Mesendoderm (in vitro differentiated cells): ENCODE data around the gene RNGTT.
"Not testable (repeated sequence)": the region's sequence is repeated elsewhere in the genome, so short reads cannot be mapped to it uniquely, and the experiment has no call there.

Source experiments
- DNase-seq: peaks from one replicate; pipeline ENCODE4 v3.0.0; 2013
- H2AK5ac ChIP-seq: 2 replicates; pipeline ENCODE4 v1.6.1; 2013; ENCODE audit warnings: low read length, inconsistent platforms
- H2BK120ac ChIP-seq: 2 replicates; pipeline ENCODE4 v1.6.1; 2013; ENCODE audit warnings: low read depth, mild to moderate bottlenecking, low read length, moderate library complexity, mixed read lengths
- H2BK15ac ChIP-seq: replicated peaks from 2 replicates; pipeline ENCODE4 v1.6.1; 2013; ENCODE audit warnings: low read depth, mild to moderate bottlenecking, moderate library complexity
- H2BK5ac ChIP-seq: 2 replicates; pipeline ENCODE4 v1.6.1; 2013; ENCODE audit warnings: low read length, inconsistent platforms
- H3K18ac ChIP-seq: 2 replicates; pipeline ENCODE4 v1.6.1; 2013; ENCODE audit warnings: mild to moderate bottlenecking, low read length, mixed read lengths
- H3K23ac ChIP-seq: one replicate; pipeline ENCODE4 v1.6.1; 2013; ENCODE audit warnings: low read length
- H3K27ac ChIP-seq: 2 replicates; pipeline ENCODE4 v1.5.1; 2013; ENCODE audit warnings: low read depth, mild to moderate bottlenecking, inconsistent platforms, low read length, moderate library complexity
- H3K27me3 ChIP-seq: 2 replicates; pipeline ENCODE4 v1.6.1; 2013; ENCODE audit warnings: low read length, control low read depth, mild to moderate bottlenecking, inconsistent platforms; ENCODE audit not compliant: insufficient read depth, poor library complexity
- H3K36me3 ChIP-seq: 2 replicates; pipeline ENCODE4 v1.6.1; 2013; ENCODE audit warnings: low read length, inconsistent platforms; ENCODE audit not compliant: control insufficient read depth, insufficient read depth
- H3K4ac ChIP-seq: one replicate; pipeline ENCODE4 v1.6.1; 2013; ENCODE audit warnings: low read depth, mild to moderate bottlenecking, low read length, moderate library complexity
- H3K4me1 ChIP-seq: 2 replicates; pipeline ENCODE4 v1.6.1; 2013; ENCODE audit warnings: low read depth, low read length, inconsistent platforms; ENCODE audit not compliant: control insufficient read depth
- H3K4me2 ChIP-seq: 2 replicates; pipeline ENCODE4 v1.6.1; 2013; ENCODE audit warnings: low read length
- H3K4me3 ChIP-seq: 2 replicates; pipeline ENCODE4 v1.5.1; 2013; ENCODE audit warnings: mild to moderate bottlenecking, low read length
- H3K56ac ChIP-seq: one replicate; pipeline ENCODE4 v1.6.1; 2013; ENCODE audit warnings: low read length
- H3K79me1 ChIP-seq: 2 replicates; pipeline ENCODE4 v1.6.1; 2013; ENCODE audit warnings: low read length, inconsistent platforms
- H3K79me2 ChIP-seq: 2 replicates; pipeline ENCODE4 v1.6.1; 2013; ENCODE audit warnings: mild to moderate bottlenecking, low read length; ENCODE audit not compliant: control insufficient read depth, insufficient read depth
- H3K9ac ChIP-seq: 2 replicates; pipeline ENCODE4 v1.6.1; 2013; ENCODE audit warnings: low read length, inconsistent platforms
- H4K5ac ChIP-seq: one replicate; pipeline ENCODE4 v1.6.1; 2013; ENCODE audit warnings: low read length
- H4K8ac ChIP-seq: one replicate; pipeline ENCODE4 v1.6.1; 2013; ENCODE audit warnings: low read depth, mild to moderate bottlenecking, control low read depth, low read length, moderate library complexity
- WGBS: extraction: QIAGEN DNeasy Blood & Tissue Kit; methylation state at CpG from one replicate; pipeline ENCODE4 v1.1.7; 2013; ENCODE audit warnings: low lambda C conversion rate, missing lambda C conversion rate; ENCODE audit not compliant: insufficient coverage; ENCODE audit errors: extremely low coverage; 5-methylcytosine and 5-hydroxymethylcytosine counted together

RNGTT gene

DNA sequence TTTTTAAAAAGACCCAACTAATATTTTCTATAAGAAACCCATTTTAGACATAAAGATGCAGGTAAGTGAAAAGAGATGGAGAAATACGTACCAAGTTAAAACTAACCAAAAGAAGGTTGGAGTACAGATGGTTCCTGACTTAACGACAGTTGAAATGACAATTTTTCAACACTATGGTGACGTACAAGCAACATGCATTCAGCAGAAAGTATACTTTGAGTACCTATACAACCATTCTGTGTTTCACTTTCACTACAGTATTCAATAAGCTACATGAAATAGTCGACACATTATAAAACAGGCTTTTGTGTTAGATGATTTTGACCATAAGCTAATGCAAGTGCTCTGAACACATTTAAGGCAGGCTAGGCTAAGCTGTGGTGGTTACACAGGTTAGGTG lies 228.9 kb downstream of the RNGTT start:
- no peak overlapping the region for H3K23ac ChIP-seq
- H4K5ac ChIP-seq, result no peak overlapping the region
- no peak overlapping the region for H3K4me3 ChIP-seq
- H3K4me1 ChIP-seq, result peaks cover 4% of the 10 kb centered on the region
- H2BK15ac ChIP-seq, result no peak overlapping the region
- no peaks in the 10 kb centered on the region for H3K36me3 ChIP-seq
- no peak overlapping the region for H3K27ac ChIP-seq
- no peak overlapping the region for H2BK5ac ChIP-seq
- H4K8ac ChIP-seq, result no peak overlapping the region
- H3K56ac ChIP-seq, result no peak overlapping the region
- H3K27me3 ChIP-seq, result no peaks in the 10 kb centered on the region
- H3K4me2 ChIP-seq, result no peak overlapping the region
- H3K79me1 ChIP-seq, result no peaks in the 10 kb centered on the region
- no peak overlapping the region for H2AK5ac ChIP-seq
- WGBS, result no CpG with 5 or more reads among the region's 4 CpGs
- H3K9ac ChIP-seq, result no peak overlapping the region
- no peaks in the 10 kb centered on the region for H3K79me2 ChIP-seq
- no peak overlapping the region for H3K18ac ChIP-seq
- H3K4ac ChIP-seq, result no peak overlapping the region
- H2BK120ac ChIP-seq, result no peak overlapping the region
- DNase-seq, result no peak

DNA sequence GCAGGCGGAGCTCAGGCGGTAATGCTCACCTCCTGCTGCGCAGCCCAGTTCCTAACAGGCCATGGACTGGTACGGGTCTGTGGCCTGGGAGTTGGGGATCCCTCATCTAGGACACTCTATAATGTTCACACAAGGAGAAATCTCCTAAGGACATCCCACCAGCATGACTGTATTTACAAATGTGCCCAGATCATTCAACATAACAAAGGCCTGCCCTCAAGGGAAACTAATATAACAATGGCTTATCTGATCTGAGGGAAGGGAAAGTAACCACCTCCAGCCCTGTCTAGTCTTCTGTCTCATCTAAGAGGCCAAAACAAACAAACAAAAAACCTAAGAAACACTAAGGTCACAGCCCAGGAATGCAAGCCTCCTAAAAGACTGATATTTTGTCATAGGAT lies 232.8 kb downstream of the RNGTT start:
- Histone ChIP-seq H3K79me2 (no peaks in the 10 kb centered on the region), H2AK5ac (no peak overlapping the region), H2BK5ac (no peak overlapping the region), H3K4ac (peak overlapping the region; percentile 79), H3K4me3 (no peak overlapping the region), H4K8ac (no peak overlapping the region), H3K4me1 (peaks cover 8% of the 10 kb centered on the region), H3K9ac (no peak overlapping the region), H3K27me3 (no peaks in the 10 kb centered on the region), H2BK15ac (no peak overlapping the region), H3K18ac (peak overlapping the region; percentile 84), H3K36me3 (no peaks in the 10 kb centered on the region), H3K56ac (no peak overlapping the region), H4K5ac (no peak overlapping the region), H3K23ac (no peak overlapping the region), H2BK120ac (peak overlapping the region; percentile 82), H3K4me2 (no peak overlapping the region), H3K79me1 (no peaks in the 10 kb centered on the region), H3K27ac (peak overlapping the region; percentile 63)
- no CpG with 5 or more reads among the region's 4 CpGs for WGBS
- DNase-seq, result peak; percentile 98

DNA sequence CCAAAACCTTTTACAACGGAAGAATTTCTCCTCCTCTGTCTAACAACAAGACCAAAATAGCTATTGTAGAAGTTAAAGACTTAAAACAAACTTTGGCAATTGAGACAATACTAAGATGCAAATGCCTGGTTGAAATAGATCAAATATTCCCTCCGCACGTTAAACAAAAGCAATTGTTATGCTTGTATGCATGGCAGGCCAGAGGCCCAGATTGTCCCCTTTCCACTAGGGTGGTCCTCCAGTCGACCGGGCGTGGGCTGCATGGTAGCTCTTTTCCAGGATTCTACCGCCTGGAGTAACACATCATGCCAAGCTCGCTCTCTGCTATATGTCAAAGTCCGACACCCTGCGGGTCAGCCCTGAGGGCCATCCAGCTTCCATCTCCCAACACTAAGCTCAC lies 234.7 kb downstream of the RNGTT start:
- no peaks in the 10 kb centered on the region for H3K79me2 ChIP-seq
- no peak overlapping the region for H3K4me3 ChIP-seq
- no peaks in the 10 kb centered on the region for H3K79me1 ChIP-seq
- H3K56ac ChIP-seq, result peak overlapping the region; percentile 60
- H3K4ac ChIP-seq, result peak overlapping the region; percentile 24
- no peak overlapping the region for H3K9ac ChIP-seq
- no peak overlapping the region for H4K5ac ChIP-seq
- no peak overlapping the region for H2BK120ac ChIP-seq
- DNase-seq, result peak; percentile 45
- peaks cover 10% of the 10 kb centered on the region for H3K4me1 ChIP-seq
- no peak overlapping the region for H2BK15ac ChIP-seq
- WGBS, result no CpG with 5 or more reads among the region's 10 CpGs
- H4K8ac ChIP-seq, result no peak overlapping the region
- no peak overlapping the region for H2AK5ac ChIP-seq
- no peak overlapping the region for H3K4me2 ChIP-seq
- H3K36me3 ChIP-seq, result no peaks in the 10 kb centered on the region
- no peak overlapping the region for H2BK5ac ChIP-seq
- peak overlapping the region; percentile 80 for H3K18ac ChIP-seq
- no peaks in the 10 kb centered on the region for H3K27me3 ChIP-seq
- H3K27ac ChIP-seq, result no peak overlapping the region
- H3K23ac ChIP-seq, result no peak overlapping the region

DNA sequence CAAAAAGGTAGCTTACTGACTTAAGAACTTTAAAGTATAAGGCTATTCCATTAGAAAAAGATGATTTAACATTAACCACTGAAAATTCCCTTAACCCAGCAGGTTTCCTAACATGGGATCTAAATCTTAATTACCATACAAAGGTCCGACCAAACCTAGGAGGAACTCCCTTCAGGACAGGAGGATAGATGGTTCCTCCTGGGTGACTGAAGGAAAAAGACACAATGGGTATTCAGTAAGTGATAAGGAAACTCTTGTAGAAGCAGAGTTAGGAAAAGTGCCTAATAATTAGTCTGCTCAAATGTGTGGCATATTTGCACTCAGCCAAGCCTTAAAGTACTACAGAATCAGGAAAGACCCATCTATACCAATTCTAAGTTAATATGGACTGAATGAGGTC lies 237.0 kb downstream of the RNGTT start:
- no CpG with 5 or more reads among the region's 1 CpG for WGBS
- H3K36me3 ChIP-seq, H3K79me1 ChIP-seq, H2AK5ac ChIP-seq, H3K27me3 ChIP-seq, H3K79me2 ChIP-seq, H2BK5ac ChIP-seq, H3K23ac ChIP-seq, H3K4ac ChIP-seq, H4K8ac ChIP-seq, H4K5ac ChIP-seq, H3K18ac ChIP-seq, H3K4me1 ChIP-seq, H2BK15ac ChIP-seq, H3K4me3 ChIP-seq, H3K9ac ChIP-seq, H3K56ac ChIP-seq, H3K4me2 ChIP-seq, H2BK120ac ChIP-seq: not testable (repeated sequence)
- peak; percentile 84 for DNase-seq
- peak overlapping the region; percentile 96 for H3K27ac ChIP-seq

DNA sequence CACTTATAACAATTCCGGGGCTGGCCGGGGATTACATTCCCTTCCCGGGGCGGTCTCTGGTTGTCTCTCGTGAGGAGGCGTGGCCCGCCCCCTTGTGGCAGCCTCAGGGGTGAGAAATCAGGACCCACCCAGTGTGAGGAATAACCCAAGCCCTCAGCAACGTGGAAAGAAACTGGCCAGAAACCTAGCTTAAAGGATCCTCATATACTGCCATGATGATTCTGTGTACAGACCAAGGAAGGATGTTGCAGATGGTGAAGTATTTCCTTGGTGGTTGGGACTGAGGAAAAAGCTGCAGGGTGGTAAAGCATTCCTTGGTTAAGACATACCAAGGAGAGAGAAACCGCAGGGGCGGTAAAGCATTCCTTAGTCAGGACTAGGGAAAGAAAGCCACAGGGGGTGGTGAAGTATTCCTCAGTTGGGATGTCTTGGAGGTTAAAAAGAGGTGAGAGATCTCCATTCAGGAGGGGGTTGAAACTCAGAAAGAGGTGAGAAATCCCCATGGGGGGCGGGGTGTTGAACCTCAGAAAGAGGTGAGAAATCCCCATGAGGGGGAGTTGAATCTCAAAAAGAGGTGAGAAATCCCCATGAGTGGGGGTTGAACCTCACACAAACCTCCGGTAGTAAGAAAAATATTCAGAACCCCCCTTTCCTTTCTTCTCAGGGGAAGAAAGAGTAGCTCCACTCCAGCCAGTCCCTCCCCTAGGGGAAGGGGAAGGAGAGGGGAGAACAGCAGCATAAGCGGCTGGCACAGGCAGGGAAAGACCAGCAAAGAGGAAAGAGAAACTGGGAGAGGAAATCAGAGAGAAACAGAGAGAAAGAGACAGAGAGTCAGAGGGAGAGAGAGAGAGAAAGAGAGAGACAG lies 238.1 kb downstream of the RNGTT start:
- no peaks in the 10 kb centered on the region for H3K36me3 ChIP-seq
- H3K79me1 ChIP-seq, result no peaks in the 10 kb centered on the region
- no CpG with 5 or more reads among the region's 13 CpGs for WGBS
- DNase-seq, result peak; percentile 99
- H3K56ac ChIP-seq, result peak overlapping the region; percentile 76
- H2BK120ac ChIP-seq, result peak overlapping the region; percentile 51
- no peak overlapping the region for H3K23ac ChIP-seq
- H3K4ac ChIP-seq, result peak overlapping the region; percentile 79
- peaks cover 5% of the 10 kb centered on the region for H3K4me1 ChIP-seq
- H3K4me2 ChIP-seq, result no peak overlapping the region
- no peaks in the 10 kb centered on the region for H3K27me3 ChIP-seq
- H2BK15ac ChIP-seq, result no peak overlapping the region
- no peak overlapping the region for H4K8ac ChIP-seq
- H3K27ac ChIP-seq, result peak overlapping the region; percentile 96
- peak overlapping the region; percentile 96 for H3K18ac ChIP-seq
- H3K79me2 ChIP-seq, result no peaks in the 10 kb centered on the region
- H3K9ac ChIP-seq, result peak overlapping the region; percentile 44
- H2BK5ac ChIP-seq, result peak overlapping the region; percentile 92
- H3K4me3 ChIP-seq, result no peak overlapping the region
- H4K5ac ChIP-seq, result no peak overlapping the region
- H2AK5ac ChIP-seq, result no peak overlapping the region

DNA sequence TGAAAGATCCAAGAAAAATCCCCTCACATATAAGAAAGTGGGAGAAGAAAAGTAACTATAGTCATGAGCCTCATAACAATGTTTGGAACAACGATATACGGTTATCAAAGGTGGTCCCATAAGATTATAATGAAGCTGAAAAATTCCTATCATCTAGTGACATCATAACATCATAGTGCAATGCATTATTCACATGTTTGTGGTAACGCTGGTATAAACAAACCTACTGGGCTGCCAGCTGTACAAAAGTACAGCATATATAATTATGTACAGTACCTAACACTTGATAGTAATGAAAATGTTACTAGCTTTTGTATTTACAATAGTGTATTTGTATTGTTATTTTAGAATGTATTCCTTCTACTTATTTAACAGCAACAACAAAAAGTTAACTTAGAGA lies 240.7 kb downstream of the RNGTT start:
- H3K23ac ChIP-seq, result no peak overlapping the region
- no peak overlapping the region for H3K4me3 ChIP-seq
- peak overlapping the region; percentile 7 for H2BK15ac ChIP-seq

More for the DNA sequence above, 240.7 kb downstream of the RNGTT start:
- peaks cover 2% of the 10 kb centered on the region for H3K4me1 ChIP-seq
- no peaks in the 10 kb centered on the region for H3K36me3 ChIP-seq
- no peaks in the 10 kb centered on the region for H3K27me3 ChIP-seq
- no peak overlapping the region for H2BK120ac ChIP-seq
- H3K56ac ChIP-seq, result no peak overlapping the region
- H3K79me1 ChIP-seq, result no peaks in the 10 kb centered on the region
- no peak overlapping the region for H3K9ac ChIP-seq
- H3K79me2 ChIP-seq, result no peaks in the 10 kb centered on the region
- H4K8ac ChIP-seq, result no peak overlapping the region
- no peak overlapping the region for H2BK5ac ChIP-seq
- no peak for DNase-seq
- no peak overlapping the region for H3K27ac ChIP-seq
- H3K18ac ChIP-seq, result no peak overlapping the region
- H4K5ac ChIP-seq, result no peak overlapping the region
- no peak overlapping the region for H2AK5ac ChIP-seq
- no peak overlapping the region for H3K4ac ChIP-seq
- no CpG with 5 or more reads among the region's 3 CpGs for WGBS
- H3K4me2 ChIP-seq, result no peak overlapping the region
